ENCODE measurements around the gene WDR86.
A peak's percentile ranks its signal among the peaks of the same experiment; 100 is the strongest.

WDR86 gene

GRCh38 chr7:151366880-151367222 lies 43.0 kb downstream of the WDR86 start:
- H3K36me3 ChIP-seq (ENCODE audit: control insufficient read depth in 5 of 5, insufficient read depth in 5 of 5, low read length in 5 of 5), result peaks cover 14 to 45% (median 37%) of the 10 kb centered on the region in 5 donors
- no peaks in the 10 kb centered on the region for H3K9me3 ChIP-seq (ENCODE audit: control insufficient read depth in 5 of 5, low read length in 5 of 5)
- no peak overlapping the region for H3K4me3 ChIP-seq (ENCODE audit: low read depth in 1 of 5, low read length in 5 of 5)
- no peaks in the 10 kb centered on the region for H3K27me3 ChIP-seq (ENCODE audit: control insufficient read depth in 5 of 5, insufficient read depth in 4 of 5, low read length in 5 of 5)
- H3K4me1 ChIP-seq (ENCODE audit: control insufficient read depth in 5 of 5, insufficient read depth in 5 of 5, low read length in 5 of 5), result peaks cover 3 to 15% (median 5%) of the 10 kb centered on the region in 5 donors
- H3K27ac ChIP-seq (ENCODE audit: low read depth, low read length), result no peak overlapping the region
- H3K9ac ChIP-seq (ENCODE audit: low read length in 5 of 5), result no peak overlapping the region

GRCh38 chr7:151366166-151366879 lies 43.5 kb downstream of the WDR86 start:
- peaks cover 15 to 46% (median 33%) of the 10 kb centered on the region in 5 donors for H3K36me3 ChIP-seq (ENCODE audit: control insufficient read depth in 5 of 5, insufficient read depth in 5 of 5, low read length in 5 of 5)
- H3K4me1 ChIP-seq (ENCODE audit: control insufficient read depth in 5 of 5, insufficient read depth in 5 of 5, low read length in 5 of 5), result peaks cover 3 to 15% (median 5%) of the 10 kb centered on the region in 5 donors
- no peak overlapping the region for H3K4me3 ChIP-seq (ENCODE audit: low read depth in 1 of 5, low read length in 5 of 5)
- H3K27me3 ChIP-seq (ENCODE audit: control insufficient read depth in 5 of 5, insufficient read depth in 4 of 5, low read length in 5 of 5), result no peaks in the 10 kb centered on the region
- no peak overlapping the region for H3K27ac ChIP-seq (ENCODE audit: low read depth, low read length)
- H3K9ac ChIP-seq (ENCODE audit: low read length in 5 of 5), result no peak overlapping the region
- H3K9me3 ChIP-seq (ENCODE audit: control insufficient read depth in 5 of 5, low read length in 5 of 5), result no peaks in the 10 kb centered on the region

GRCh38 chr7:151363182-151363581 lies 46.7 kb downstream of the WDR86 start:
- no peaks in the 10 kb centered on the region for H3K27me3 ChIP-seq (ENCODE audit: control insufficient read depth in 5 of 5, insufficient read depth in 4 of 5, low read length in 5 of 5)
- no peak overlapping the region for H3K27ac ChIP-seq (ENCODE audit: low read depth, low read length)
- H3K4me1 ChIP-seq (ENCODE audit: control insufficient read depth in 5 of 5, insufficient read depth in 5 of 5, low read length in 5 of 5), result peaks cover under 1 to 12% (median 1%) of the 10 kb centered on the region in 5 donors
- no peak overlapping the region for H3K4me3 ChIP-seq (ENCODE audit: low read depth in 1 of 5, low read length in 5 of 5)
- no peaks in the 10 kb centered on the region for H3K9me3 ChIP-seq (ENCODE audit: control insufficient read depth in 5 of 5, low read length in 5 of 5)
- H3K36me3 ChIP-seq (ENCODE audit: control insufficient read depth in 5 of 5, insufficient read depth in 5 of 5, low read length in 5 of 5), result peaks cover 18 to 47% (median 40%) of the 10 kb centered on the region in 5 donors
- no peak overlapping the region for H3K9ac ChIP-seq (ENCODE audit: low read length in 5 of 5)

DNA sequence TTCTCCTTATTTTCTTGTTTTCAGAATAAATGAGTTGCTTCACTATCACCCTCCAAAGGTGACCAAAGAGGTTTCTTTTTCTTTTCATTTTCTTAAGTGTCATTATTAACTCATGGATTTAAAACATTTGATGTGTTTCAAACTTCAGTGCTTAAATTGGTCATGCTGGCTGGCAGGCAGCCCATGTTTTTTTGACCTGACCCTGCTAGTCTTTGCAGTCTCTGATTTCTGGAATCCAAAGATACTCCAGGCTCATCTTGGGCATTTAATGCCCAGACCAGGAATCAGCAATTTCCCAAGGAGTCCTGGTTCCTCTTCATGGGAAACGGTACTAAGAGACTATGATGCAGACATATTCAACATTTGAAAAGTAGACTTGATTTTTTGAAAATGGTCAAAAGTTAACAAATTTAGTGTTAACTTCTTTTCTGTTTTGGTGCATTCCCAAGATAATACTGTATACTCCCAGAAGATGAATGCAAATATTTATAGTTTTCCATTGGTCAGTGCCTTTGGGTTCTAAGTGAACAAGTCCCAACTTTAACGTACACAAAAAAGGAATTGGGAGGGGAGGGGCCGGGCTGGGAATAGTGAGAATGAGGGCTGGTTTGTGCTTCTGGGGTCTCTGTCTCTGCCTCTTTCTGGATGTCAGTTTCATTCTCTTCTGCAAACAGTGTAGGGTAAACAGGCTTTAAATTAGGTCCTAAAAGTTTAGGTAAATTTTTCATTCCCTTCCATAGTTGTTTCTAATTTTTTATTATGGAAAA lies 48.5 kb downstream of the WDR86 start:
- Histone ChIP-seq H3K36me3 (ENCODE audit: control insufficient read depth in 5 of 5, insufficient read depth in 5 of 5, low read length in 5 of 5) (peaks cover 19 to 58% (median 43%) of the 10 kb centered on the region in 5 donors), H3K4me1 (ENCODE audit: control insufficient read depth in 5 of 5, insufficient read depth in 5 of 5, low read length in 5 of 5) (peaks cover 0 to 2% (median 0%) of the 10 kb centered on the region in 5 donors), H3K27ac (ENCODE audit: low read depth, low read length) (no peak overlapping the region), H3K4me3 (ENCODE audit: low read depth in 1 of 5, low read length in 5 of 5) (no peak overlapping the region), H3K27me3 (ENCODE audit: control insufficient read depth in 5 of 5, insufficient read depth in 4 of 5, low read length in 5 of 5) (no peaks in the 10 kb centered on the region), H3K9ac (ENCODE audit: low read length in 5 of 5) (no peak overlapping the region), H3K9me3 (ENCODE audit: control insufficient read depth in 5 of 5, low read length in 5 of 5) (no peaks in the 10 kb centered on the region)

DNA sequence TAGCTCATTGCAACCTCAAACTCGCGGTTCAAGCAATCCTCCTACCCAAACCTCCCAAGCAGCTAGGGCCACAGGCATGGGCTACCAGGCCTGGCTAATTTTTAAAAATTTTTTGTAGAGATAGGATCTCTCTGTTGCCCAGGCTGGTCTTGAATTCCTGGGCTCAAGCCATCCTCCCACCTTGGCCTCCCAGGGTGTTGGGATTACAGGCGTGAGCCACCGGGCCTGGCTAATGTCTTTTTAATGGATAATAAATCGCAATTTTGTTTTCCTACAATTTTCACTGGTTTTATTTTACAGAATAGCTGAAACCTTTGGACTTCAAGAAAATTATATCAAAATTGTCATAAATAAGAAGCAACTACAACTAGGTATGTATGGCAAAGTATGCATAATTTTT lies 57.3 kb downstream of the WDR86 start:
- Histone ChIP-seq H3K27me3 (ENCODE audit: control insufficient read depth in 5 of 5, insufficient read depth in 4 of 5, low read length in 5 of 5) (no peaks in the 10 kb centered on the region), H3K4me3 (ENCODE audit: low read depth in 1 of 5, low read length in 5 of 5) (no peak overlapping the region), H3K4me1 (ENCODE audit: control insufficient read depth in 5 of 5, insufficient read depth in 5 of 5, low read length in 5 of 5) (peaks cover 3 to 16% (median 12%) of the 10 kb centered on the region in 5 donors), H3K9me3 (ENCODE audit: control insufficient read depth in 5 of 5, low read length in 5 of 5) (no peaks in the 10 kb centered on the region), H3K36me3 (ENCODE audit: control insufficient read depth in 5 of 5, insufficient read depth in 5 of 5, low read length in 5 of 5) (peaks cover 22 to 80% (median 60%) of the 10 kb centered on the region in 5 donors), H3K9ac (ENCODE audit: low read length in 5 of 5) (peak overlapping the region in 1 of 5 donors; percentile 8), H3K27ac (ENCODE audit: low read depth, low read length) (no peak overlapping the region)

- Histone ChIP-seq H3K36me3 (ENCODE audit: control insufficient read depth in 5 of 5, insufficient read depth in 5 of 5, low read length in 5 of 5) (peaks cover 22 to 79% (median 60%) of the 10 kb centered on the region in 5 donors), H3K27me3 (ENCODE audit: control insufficient read depth in 5 of 5, insufficient read depth in 4 of 5, low read length in 5 of 5) (no peaks in the 10 kb centered on the region), H3K4me1 (ENCODE audit: control insufficient read depth in 5 of 5, insufficient read depth in 5 of 5, low read length in 5 of 5) (peaks cover 3 to 16% (median 12%) of the 10 kb centered on the region in 5 donors), H3K9ac (ENCODE audit: low read length in 5 of 5) (peak overlapping the region in 1 of 5 donors; percentile 8), H3K4me3 (ENCODE audit: low read depth in 1 of 5, low read length in 5 of 5) (no peak overlapping the region), H3K9me3 (ENCODE audit: control insufficient read depth in 5 of 5, low read length in 5 of 5) (no peaks in the 10 kb centered on the region), H3K27ac (ENCODE audit: low read depth, low read length) (no peak overlapping the region)
Observed at GRCh38 chr7:151351967-151352366, 57.9 kb downstream of the WDR86 start.

DNA sequence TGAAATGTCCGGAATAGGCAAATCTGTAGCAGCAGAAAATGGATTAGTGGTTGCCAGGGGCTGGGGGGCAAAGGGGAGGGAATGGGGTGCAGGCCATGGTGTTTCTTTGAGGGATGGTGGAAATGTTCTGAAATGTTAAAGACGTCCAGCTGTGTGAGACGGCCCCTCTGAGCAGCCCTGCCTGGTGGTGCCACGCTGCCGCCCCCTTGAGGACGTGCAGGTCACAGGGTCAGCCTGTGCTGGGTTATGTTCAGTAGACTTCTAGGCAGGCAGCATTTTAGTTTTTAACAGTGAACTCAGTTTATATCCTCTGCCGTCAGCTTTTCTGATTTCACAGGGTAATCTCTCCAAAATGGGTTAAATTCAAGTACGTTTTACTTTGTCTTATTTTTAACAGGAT lies 58.8 kb downstream of the WDR86 start:
- Histone ChIP-seq H3K9me3 (ENCODE audit: control insufficient read depth in 5 of 5, low read length in 5 of 5) (no peaks in the 10 kb centered on the region), H3K4me1 (ENCODE audit: control insufficient read depth in 5 of 5, insufficient read depth in 5 of 5, low read length in 5 of 5) (peaks cover 3 to 22% (median 17%) of the 10 kb centered on the region in 5 donors), H3K9ac (ENCODE audit: low read length in 5 of 5) (no peak overlapping the region), H3K27me3 (ENCODE audit: control insufficient read depth in 5 of 5, insufficient read depth in 4 of 5, low read length in 5 of 5) (no peaks in the 10 kb centered on the region), H3K36me3 (ENCODE audit: control insufficient read depth in 5 of 5, insufficient read depth in 5 of 5, low read length in 5 of 5) (peaks cover 22 to 78% (median 63%) of the 10 kb centered on the region in 5 donors), H3K27ac (ENCODE audit: low read depth, low read length) (no peak overlapping the region), H3K4me3 (ENCODE audit: low read depth in 1 of 5, low read length in 5 of 5) (no peak overlapping the region)

DNA sequence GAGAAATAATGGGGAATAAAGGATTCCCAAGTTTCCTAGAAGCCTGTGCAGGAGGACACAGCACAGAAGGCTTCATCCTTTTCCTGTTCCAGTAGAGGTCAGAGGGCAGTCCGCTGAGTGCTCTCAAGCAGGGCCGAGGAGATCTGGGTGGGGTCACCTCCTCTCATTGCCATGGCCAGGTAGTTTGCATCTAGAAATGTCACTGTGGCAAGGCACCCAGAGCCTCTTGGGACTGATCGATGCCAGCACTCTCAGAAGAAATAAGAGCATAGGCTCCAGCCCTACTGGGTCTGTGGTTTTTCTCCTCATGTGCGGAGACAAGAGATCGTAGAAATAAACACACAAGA lies 60.4 kb downstream of the WDR86 start:
- no peaks in the 10 kb centered on the region for H3K9me3 ChIP-seq (ENCODE audit: control insufficient read depth in 5 of 5, low read length in 5 of 5)
- peak overlapping the region in 4 of 5 donors; percentile 35 to 54 (median 52) for H3K9ac ChIP-seq (ENCODE audit: low read length in 5 of 5)
- peaks cover 3 to 28% (median 20%) of the 10 kb centered on the region in 5 donors for H3K4me1 ChIP-seq (ENCODE audit: control insufficient read depth in 5 of 5, insufficient read depth in 5 of 5, low read length in 5 of 5)
- peaks cover 30 to 72% (median 53%) of the 10 kb centered on the region in 5 donors for H3K36me3 ChIP-seq (ENCODE audit: control insufficient read depth in 5 of 5, insufficient read depth in 5 of 5, low read length in 5 of 5)
- H3K27ac ChIP-seq (ENCODE audit: low read depth, low read length), result peak overlapping the region; percentile 75
- H3K4me3 ChIP-seq (ENCODE audit: low read depth in 1 of 5, low read length in 5 of 5), result peak overlapping the region in 2 of 5 donors; percentile 46 to 63
- no peaks in the 10 kb centered on the region for H3K27me3 ChIP-seq (ENCODE audit: control insufficient read depth in 5 of 5, insufficient read depth in 4 of 5, low read length in 5 of 5)

- no peak overlapping the region for H3K4me3 ChIP-seq (ENCODE audit: low read depth in 1 of 5, low read length in 5 of 5)
- no peaks in the 10 kb centered on the region for H3K27me3 ChIP-seq (ENCODE audit: control insufficient read depth in 5 of 5, insufficient read depth in 4 of 5, low read length in 5 of 5)
- no peaks in the 10 kb centered on the region for H3K9me3 ChIP-seq (ENCODE audit: control insufficient read depth in 5 of 5, low read length in 5 of 5)
- H3K36me3 ChIP-seq (ENCODE audit: control insufficient read depth in 5 of 5, insufficient read depth in 5 of 5, low read length in 5 of 5), result peaks cover 30 to 69% (median 53%) of the 10 kb centered on the region in 5 donors
- H3K4me1 ChIP-seq (ENCODE audit: control insufficient read depth in 5 of 5, insufficient read depth in 5 of 5, low read length in 5 of 5), result peaks cover 3 to 28% (median 20%) of the 10 kb centered on the region in 5 donors
- H3K9ac ChIP-seq (ENCODE audit: low read length in 5 of 5), result peak overlapping the region in 1 of 5 donors; percentile 51
- H3K27ac ChIP-seq (ENCODE audit: low read depth, low read length), result peak overlapping the region; percentile 75
Observed at GRCh38 chr7:151348970-151349369, 60.9 kb downstream of the WDR86 start.

DNA sequence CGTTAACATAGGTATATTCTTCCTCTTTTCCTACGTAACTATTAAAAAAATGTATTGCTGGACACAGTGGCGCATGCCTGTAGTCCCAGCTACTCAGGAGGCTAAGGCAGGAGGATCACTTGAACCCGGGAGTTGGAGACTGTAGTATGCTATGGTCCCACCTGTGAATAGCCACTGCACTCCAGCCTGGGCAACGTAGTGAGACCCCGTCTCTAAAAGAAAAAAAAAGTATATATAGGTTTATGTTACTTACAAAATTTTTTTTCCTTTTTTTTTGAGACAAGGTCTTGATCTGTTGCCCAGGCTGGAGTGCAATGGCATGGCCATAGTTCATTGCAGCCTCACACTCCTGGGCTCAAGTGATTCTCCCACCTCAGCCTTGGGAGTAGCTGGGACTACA lies 62.6 kb downstream of the WDR86 start:
- no peak overlapping the region for H3K9ac ChIP-seq (ENCODE audit: low read length in 5 of 5)
- H3K27ac ChIP-seq (ENCODE audit: low read depth, low read length), result no peak overlapping the region
- H3K4me3 ChIP-seq (ENCODE audit: low read depth in 1 of 5, low read length in 5 of 5), result no peak overlapping the region
- H3K36me3 ChIP-seq (ENCODE audit: control insufficient read depth in 5 of 5, insufficient read depth in 5 of 5, low read length in 5 of 5), result peaks cover 25 to 56% (median 39%) of the 10 kb centered on the region in 5 donors
- no peaks in the 10 kb centered on the region for H3K27me3 ChIP-seq (ENCODE audit: control insufficient read depth in 5 of 5, insufficient read depth in 4 of 5, low read length in 5 of 5)
- peaks cover 6 to 42% (median 29%) of the 10 kb centered on the region in 5 donors for H3K4me1 ChIP-seq (ENCODE audit: control insufficient read depth in 5 of 5, insufficient read depth in 5 of 5, low read length in 5 of 5)
- no peaks in the 10 kb centered on the region for H3K9me3 ChIP-seq (ENCODE audit: control insufficient read depth in 5 of 5, low read length in 5 of 5)
